CD14-positive monocyte (primary cell): ENCODE results near the gene TRMT5. TPM values are rescaled to one million over a fixed set of nuclear protein-coding genes. Genes with fewer than 3 reads are reported as not detected.

Experiments
- DNase-seq, 3 donors: peaks; one replicate each; pipeline ENCODE4 v3.0.0-alpha.2; 2011 to 2022
- H2AFZ ChIP-seq: 2 replicates; pipeline ENCODE4 v1.6.0; 2012; ENCODE audit warnings: mild to moderate bottlenecking, low read depth, low read length, inconsistent platforms; ENCODE audit not compliant: insufficient read depth, poor library complexity, severe bottlenecking
- H3K27ac ChIP-seq, 2 donors: 1 replicate in 1 of 2; 2 replicates in 1 of 2; pipeline ENCODE4 v1.5.1; 2012 to 2013; ENCODE audit warnings: low read length in 2 of 2, control low read depth in 1 of 2, inconsistent platforms in 1 of 2, low read depth in 1 of 2, mild to moderate bottlenecking in 1 of 2
- H3K27me3 ChIP-seq, 2 donors: one replicate each; pipeline versions ENCODE4 v1.6.0 to v1.6.1; 2011 to 2013; ENCODE audit warnings: low read length in 2 of 2; ENCODE audit not compliant: control insufficient read depth in 2 of 2, insufficient read depth in 2 of 2
- H3K36me3 ChIP-seq, 2 donors: replicated peaks in 1 of 2; 1 replicate in 1 of 2; 2 replicates in 1 of 2; pipeline versions ENCODE4 v1.5.1 to v1.6.1; 2012 to 2013; ENCODE audit warnings: low read length in 2 of 2, control low read depth in 1 of 2, inconsistent platforms in 1 of 2, mild to moderate bottlenecking in 1 of 2; ENCODE audit not compliant: insufficient read depth in 2 of 2, control insufficient read depth in 1 of 2
- H3K4me1 ChIP-seq, 2 donors: 1 replicate in 1 of 2; 2 replicates in 1 of 2; pipeline versions ENCODE4 v1.5.1 to v1.6.1; 2012 to 2013; ENCODE audit warnings: low read length in 2 of 2, control low read depth in 1 of 2, inconsistent platforms in 1 of 2, mild to moderate bottlenecking in 1 of 2, moderate library complexity in 1 of 2; ENCODE audit not compliant: insufficient read depth in 2 of 2, control insufficient read depth in 1 of 2
- H3K4me2 ChIP-seq: replicated peaks from 2 replicates; pipeline ENCODE3; 2012; ENCODE audit warnings: low read length, moderate library complexity, mild to moderate bottlenecking; ENCODE audit not compliant: poor library complexity, severe bottlenecking; ENCODE audit errors: extremely low read depth
- H3K4me3 ChIP-seq, 3 experiments: fragments of 200-600 bp in 1 of 3; sonication (generic) in 1 of 3; replicated peaks in 1 of 3; 1 replicate in 2 of 3; 2 replicates in 1 of 3; pipeline ENCODE4 v1.5.1; 2011 to 2013; ENCODE audit warnings: low read length in 3 of 3, mild to moderate bottlenecking in 3 of 3, control low read depth in 2 of 3, low read depth in 2 of 3, inconsistent platforms in 1 of 3, moderate library complexity in 1 of 3
- H3K79me2 ChIP-seq: 2 replicates; pipeline ENCODE4 v1.6.0; 2012; ENCODE audit warnings: mild to moderate bottlenecking, control low read depth, inconsistent platforms, low read length, moderate library complexity; ENCODE audit not compliant: insufficient read depth
- H3K9ac ChIP-seq: 2 replicates; pipeline ENCODE4 v1.6.0; 2017; ENCODE audit warnings: low read length, mild to moderate bottlenecking; ENCODE audit not compliant: insufficient read depth, poor library complexity, severe bottlenecking
- H3K9me3 ChIP-seq, 2 donors: replicated peaks in 1 of 2; 1 replicate in 1 of 2; 2 replicates in 1 of 2; pipeline versions ENCODE4 v1.5.1 to v1.6.1; 2012 to 2013; ENCODE audit warnings: low read length in 2 of 2, control low read depth in 1 of 2; ENCODE audit not compliant: control insufficient read depth in 1 of 2, insufficient read depth in 1 of 2
- H4K20me1 ChIP-seq: 2 replicates; pipeline ENCODE4 v1.6.0; 2012; ENCODE audit warnings: mild to moderate bottlenecking, low read length, control low read depth, moderate library complexity; ENCODE audit not compliant: insufficient read depth
- H3K27ac Mint-ChIP-seq, 7 donors: one replicate each; pipeline ENCODE4 v1.8.0; 2020; ENCODE audit warnings: mild to moderate bottlenecking in 7 of 7, mixed read lengths in 7 of 7, moderate library complexity in 6 of 7, inconsistent platforms in 2 of 7
- H3K27me3 Mint-ChIP-seq, 3 donors: one replicate each; pipeline ENCODE4 v1.8.0; 2021 to 2022; ENCODE audit warnings: low read depth in 3 of 3, mild to moderate bottlenecking in 3 of 3, mixed read lengths in 3 of 3, moderate library complexity in 3 of 3, inconsistent platforms in 1 of 3
- H3K36me3 Mint-ChIP-seq, 2 donors: one replicate each; pipeline ENCODE4 v1.8.0; 2020; ENCODE audit warnings: mixed read lengths in 2 of 2, inconsistent platforms in 1 of 2, mild to moderate bottlenecking in 1 of 2
- H3K4me1 Mint-ChIP-seq: one replicate; pipeline ENCODE4 v1.8.0; 2020; ENCODE audit warnings: mild to moderate bottlenecking, mixed read lengths
- H3K4me3 Mint-ChIP-seq, 2 donors: one replicate each; pipeline ENCODE4 v1.8.0; 2020; ENCODE audit warnings: mild to moderate bottlenecking in 2 of 2, mixed read lengths in 2 of 2, moderate library complexity in 1 of 2
- H3K9me3 Mint-ChIP-seq, 7 donors: one replicate each; pipeline ENCODE4 v1.8.0; 2020 to 2022; ENCODE audit warnings: mixed read lengths in 7 of 7, mild to moderate bottlenecking in 6 of 7, moderate library complexity in 6 of 7, inconsistent platforms in 2 of 7
- CTCF ChIP-seq: fragments of 200-600 bp; IDR thresholded peaks from one replicate; pipeline ENCODE4 v1.8.0; 2022; ENCODE audit warnings: antibody characterized with exemption, mild to moderate bottlenecking
- WGBS: methylation state at CpG from one replicate; pipeline ENCODE4 v1.1.5; 2013; ENCODE audit warnings: missing lambda C conversion rate; ENCODE audit not compliant: insufficient coverage; 5-methylcytosine and 5-hydroxymethylcytosine counted together
- intact Hi-C, 2 donors: fragments of 100-400 bp; cut with micrococcal nuclease; formaldehyde crosslinking; loops; one replicate each; pipeline versions ENCODE4 v1.15.0 to v1.15.1; 2023
- polyA plus RNA-seq, 3 donors: library from polyadenylated mRNA; depleted of rRNA in 1 of 3; unstranded in 2 of 3; stranded (reverse) in 1 of 3; fragments of 300-500 nt in 2 of 3; fragments of >200 nt in 1 of 3; fragmentation: Illumina TruSeq in 2 of 3; gene quantifications; 1 replicate in 2 of 3; 2 replicates in 1 of 3; pipeline ENCODE4 v1.2.3, GENCODE V29; 2012 to 2021

TRMT5 gene
- polyA plus RNA-seq, 3 donors = 0.89 to 2.8 (median 1.9) TPM

GRCh38 chr14:60945984-60946383 lies 34.9 kb downstream of the TRMT5 start:
- intact Hi-C loops = no loop called here
- peak overlapping the region in 4 of 7 donors; percentile 8 to 65 (median 31) for H3K27ac Mint-ChIP-seq

GRCh38 chr14:60944204-60944603 lies 36.7 kb downstream of the TRMT5 start:
- H3K9me3 Mint-ChIP-seq = peaks cover 0 to 12% (median 4%) of the 10 kb centered on the region in 7 donors
- H3K4me1 ChIP-seq = peaks cover 6 to 9% of the 10 kb centered on the region in 2 donors
- H3K36me3 Mint-ChIP-seq = peaks cover under 1 to 2% of the 10 kb centered on the region in 2 donors
- no peak overlapping the region for H2AFZ ChIP-seq
- peaks cover 16% of the 10 kb centered on the region for H3K4me1 Mint-ChIP-seq
- H3K27ac Mint-ChIP-seq = no peak overlapping the region
- no peaks in the 10 kb centered on the region for H3K27me3 ChIP-seq
- H3K4me2 ChIP-seq = no peak overlapping the region
- no peak overlapping the region for H3K27ac ChIP-seq
- TF ChIP-seq CTCF = no peak
- H3K27me3 Mint-ChIP-seq = peaks cover 0 to 2% (median 1%) of the 10 kb centered on the region in 3 donors
- no peak overlapping the region for H3K4me3 Mint-ChIP-seq
- no peaks in the 10 kb centered on the region for H4K20me1 ChIP-seq
- no peak overlapping the region for H3K9ac ChIP-seq
- H3K36me3 ChIP-seq = no peaks in the 10 kb centered on the region
- intact Hi-C loops = no loop called here
- H3K79me2 ChIP-seq = no peaks in the 10 kb centered on the region
- DNase-seq = no peak
- no peaks in the 10 kb centered on the region for H3K9me3 ChIP-seq
- H3K4me3 ChIP-seq = no peak overlapping the region
- no CpG with 5 or more reads among the region's 4 CpGs for WGBS

More at GRCh38 chr14:60945984-60946383, 34.9 kb downstream of the TRMT5 start:
- H3K27ac ChIP-seq = peak overlapping the region in 1 of 2 donors; percentile 32
- no peaks in the 10 kb centered on the region for H3K9me3 ChIP-seq
- Mint-ChIP-seq H3K9me3 (peaks cover 0 to 7% (median 0%) of the 10 kb centered on the region in 7 donors), H3K27me3 (peaks cover 0 to 2% (median 1%) of the 10 kb centered on the region in 3 donors), H3K4me3 (no peak overlapping the region), H3K4me1 (peaks cover 16% of the 10 kb centered on the region), H3K36me3 (peaks cover 0 to 2% of the 10 kb centered on the region in 2 donors)
- H3K4me3 ChIP-seq = no peak overlapping the region
- DNase-seq = peak in 2 of 3 donors; percentile 3 to 7
- no peaks in the 10 kb centered on the region for H4K20me1 ChIP-seq
- H2AFZ ChIP-seq = peak overlapping the region; percentile 55
- peak overlapping the region; percentile 14 for H3K4me2 ChIP-seq
- no CpG with 5 or more reads among the region's 1 CpG for WGBS
- no peaks in the 10 kb centered on the region for H3K36me3 ChIP-seq
- no peaks in the 10 kb centered on the region for H3K79me2 ChIP-seq
- H3K27me3 ChIP-seq = no peaks in the 10 kb centered on the region
- H3K4me1 ChIP-seq = peaks cover 6 to 9% of the 10 kb centered on the region in 2 donors
- no peak for TF ChIP-seq CTCF
- no peak overlapping the region for H3K9ac ChIP-seq
